PC-3 (cell line): Measurements from ENCODE around the gene HPSE2. TPM values are rescaled to one million over a fixed set of nuclear protein-coding genes. Genes with fewer than 3 reads are reported as not detected.

ENCODE experiments used
- ATAC-seq: fragments of 200-7000 bp; cut with Tn5 transposase; 2 replicates; pipeline ENCODE4 v1.9.1; 2020; ENCODE audit warnings: mild to moderate bottlenecking, moderate library complexity
- BruUV-seq: library from RNA; stranded (reverse); fragments of 400-500 nt; replicated peaks from 2 replicates; lab custom pipeline; 2021; lab: Mats Ljungman, UMichigan
- CTCF ChIA-PET: fragments of 300-600 bp; sonication (Branson Sonifier 250); formaldehyde crosslinking; loops from one replicate; lab custom pipeline; 2022; ENCODE audit warnings: antibody characterized with exemption; lab: Charles Lee
- POLR2A ChIA-PET: fragments of 300-600 bp; sonication (Branson Sonifier 250); formaldehyde crosslinking; loops from one replicate; lab custom pipeline; 2022; ENCODE audit warnings: antibody characterized with exemption; ENCODE audit not compliant: unreplicated experiment; lab: Charles Lee
- DNase-seq: peaks from one replicate; pipeline ENCODE4 v3.0.0-alpha.2; 2015
- H2AFZ ChIP-seq: fragments of 300-600 bp; sonication (generic); 2 replicates; pipeline ENCODE4 v1.6.0; 2016; ENCODE audit warnings: antibody characterized with exemption, low read length
- H3F3A ChIP-seq: fragments of 300-600 bp; sonication (generic); one replicate; pipeline ENCODE4 v1.6.0; 2017; ENCODE audit warnings: antibody characterized with exemption, low read length, control low read depth, mild to moderate bottlenecking; ENCODE audit not compliant: unreplicated experiment
- H3K27ac ChIP-seq: fragments of 300-600 bp; sonication (generic); 2 replicates; pipeline ENCODE4 v1.5.1; 2016; ENCODE audit warnings: mild to moderate bottlenecking, low read length
- H3K27me3 ChIP-seq: fragments of 300-600 bp; sonication (generic); 2 replicates; pipeline ENCODE4 v1.6.1; 2016; ENCODE audit warnings: low read length, mixed read lengths
- H3K36me3 ChIP-seq: fragments of 300-600 bp; sonication (generic); 2 replicates; pipeline ENCODE4 v1.6.1; 2016; ENCODE audit warnings: low read depth, mixed run types, low read length, mixed read lengths
- H3K4me1 ChIP-seq: fragments of 300-600 bp; sonication (generic); 2 replicates; pipeline ENCODE4 v1.5.1; 2016; ENCODE audit warnings: low read length; ENCODE audit not compliant: insufficient read depth
- H3K4me2 ChIP-seq: fragments of 300-600 bp; sonication (generic); 2 replicates; pipeline ENCODE4 v1.6.0; 2016; ENCODE audit warnings: low read length
- H3K4me3 ChIP-seq: fragments of 300-600 bp; sonication (generic); 2 replicates; pipeline ENCODE4 v1.5.1; 2016; ENCODE audit warnings: mild to moderate bottlenecking, low read length, mixed read lengths
- H3K79me2 ChIP-seq: fragments of 300-600 bp; sonication (generic); 2 replicates; pipeline ENCODE4 v1.6.1; 2017; ENCODE audit warnings: low read length, mixed read lengths
- H3K9ac ChIP-seq: fragments of 300-600 bp; sonication (generic); 2 replicates; pipeline ENCODE4 v1.6.0; 2016; ENCODE audit warnings: mild to moderate bottlenecking, low read length
- H3K9me2 ChIP-seq: fragments of 300-600 bp; sonication (generic); replicated peaks from 2 replicates; pipeline ENCODE4 v1.6.1; 2016; ENCODE audit warnings: mixed run types, low read length, mixed read lengths
- H3K9me3 ChIP-seq: fragments of 300-600 bp; sonication (generic); 2 replicates; pipeline ENCODE4 v1.6.1; 2016; ENCODE audit warnings: low read length, mixed read lengths
- H4K20me1 ChIP-seq: fragments of 300-600 bp; sonication (generic); 2 replicates; pipeline ENCODE4 v1.6.1; 2016; ENCODE audit warnings: low read length, mixed read lengths
- CTCF ChIP-seq: fragments of 300-600 bp; sonication (generic); conservative IDR thresholded peaks from 2 replicates; pipeline ENCODE4 v1.5.1; 2017; ENCODE audit warnings: antibody characterized with exemption, low read depth, mild to moderate bottlenecking, low read length
- EZH2 ChIP-seq: fragments of 300-600 bp; sonication (generic); IDR thresholded peaks from one replicate; pipeline ENCODE4 v1.6.1; 2017; ENCODE audit warnings: antibody characterized with exemption, mild to moderate bottlenecking, low read length; ENCODE audit not compliant: unreplicated experiment
- EZH2phosphoT487 ChIP-seq: fragments of 300-600 bp; sonication (generic); IDR thresholded peaks from 2 replicates; pipeline ENCODE4 v1.6.1; 2018; ENCODE audit warnings: mild to moderate bottlenecking, antibody characterized with exemption, low read length, borderline replicate concordance
- intact Hi-C: fragments of 100-400 bp; cut with micrococcal nuclease; formaldehyde crosslinking; loops from 2 replicates; pipeline ENCODE4 v1.9.0; 2023
- total RNA-seq: library from RNA; depleted of rRNA; stranded (reverse); fragments of >200 nt; gene quantifications from 2 replicates; pipeline ENCODE4 v1.2.3, GENCODE V29; 2014

The HPSE2 gene
- total RNA-seq, 1 experiment from 2014 or later, result 0.15 TPM

- DNase-seq, result no peak
- H3K9ac ChIP-seq, result no peak overlapping the region
- no peak overlapping the region for H2AFZ ChIP-seq
- H4K20me1 ChIP-seq, result no peaks in the 10 kb centered on the region
- no peak for TF ChIP-seq CTCF
- TF ChIP-seq EZH2, result no peak
- TF ChIP-seq EZH2phosphoT487, result no peak
- ChIA-PET POLR2A (no interaction called here), CTCF (no interaction called here)
- peaks cover 13% of the 10 kb centered on the region; the same call in 1 of the 2 replicates for H3K4me1 ChIP-seq
- no peaks in the 10 kb centered on the region for H3K9me3 ChIP-seq
- H3K79me2 ChIP-seq, result no peaks in the 10 kb centered on the region
- no peak for ATAC-seq
- H3K27ac ChIP-seq, result no peak overlapping the region
- no peak overlapping the region for H3K4me3 ChIP-seq
- H3K36me3 ChIP-seq, result no peaks in the 10 kb centered on the region
- H3K4me2 ChIP-seq, result no peak overlapping the region
- intact Hi-C loops, result no loop called here
- no peaks in the 10 kb centered on the region for H3K9me2 ChIP-seq
- no peaks in the 10 kb centered on the region for H3K27me3 ChIP-seq
- BruUV-seq, result no TSS peak
- H3F3A ChIP-seq, result no peaks in the 10 kb centered on the region
These were observed 785.0 kb downstream of the HPSE2 start for GRCh38 chr10:98450618-98451017.

GRCh38 chr10:98449287-98449686 is 786.4 kb downstream of the HPSE2 start:
- H3K36me3 ChIP-seq, result no peaks in the 10 kb centered on the region
- H4K20me1 ChIP-seq, result no peaks in the 10 kb centered on the region
- intact Hi-C loops, result no loop called here
- TF ChIP-seq CTCF (no peak), EZH2 (no peak), EZH2phosphoT487 (no peak)
- POLR2A ChIA-PET, result no interaction called here
- no peaks in the 10 kb centered on the region for H3K9me3 ChIP-seq
- DNase-seq (no peak), ATAC-seq (no peak)
- no peak overlapping the region for H3K4me3 ChIP-seq
- no peak overlapping the region for H3K4me2 ChIP-seq
- no peaks in the 10 kb centered on the region for H3K9me2 ChIP-seq
- H3K79me2 ChIP-seq, result no peaks in the 10 kb centered on the region
- H3K27me3 ChIP-seq, result no peaks in the 10 kb centered on the region
- no peak overlapping the region for H3K9ac ChIP-seq
- no peak overlapping the region for H3K27ac ChIP-seq
- H3F3A ChIP-seq, result no peaks in the 10 kb centered on the region
- BruUV-seq, result no TSS peak
- CTCF ChIA-PET, result no interaction called here
- no peak overlapping the region for H2AFZ ChIP-seq
- H3K4me1 ChIP-seq, result peaks cover 13% of the 10 kb centered on the region; the same call in 1 of the 2 replicates

- peak; percentile 80 for ATAC-seq
- BruUV-seq, result no TSS peak
These were observed 788.9 kb downstream of the HPSE2 start, which contains the start of gene HPS1 for GRCh38 chr10:98446661-98447221. Gene HPS1, minus strand, starts transcription at chr10:98446935. Its CDS starts 3,695 bp downstream, at chr10:98443240.

More at GRCh38 chr10:98446661-98447221, 788.9 kb downstream of the HPSE2 start, which contains the start of gene HPS1:
- Histone ChIP-seq H3F3A (no peaks in the 10 kb centered on the region), H3K36me3 (no peaks in the 10 kb centered on the region), H3K9ac (peak within 1 kb of the TSS; percentile 84), H4K20me1 (no peaks in the 10 kb centered on the region), H3K79me2 (no peaks in the 10 kb centered on the region), H2AFZ (peak within 1 kb of the TSS; percentile 98), H3K4me3 (peak within 1 kb of the TSS; percentile 80), H3K9me2 (no peaks in the 10 kb centered on the region), H3K9me3 (no peaks in the 10 kb centered on the region), H3K27me3 (no peaks in the 10 kb centered on the region), H3K4me1 (peaks cover 13% of the 10 kb centered on the region; the same call in 1 of the 2 replicates), H3K27ac (no peak within 1 kb of the TSS), H3K4me2 (peak within 1 kb of the TSS; percentile 93)
- peak; percentile 51 for DNase-seq
- no peak for TF ChIP-seq EZH2
- TF ChIP-seq EZH2phosphoT487, result no peak
- no peak for TF ChIP-seq CTCF
- intact Hi-C loops, result loop anchor here (1.0 kb wide), 1 partner anchor 42 kb away; no protein-coding TSS in a partner anchor
- POLR2A ChIA-PET, result no interaction called here
- CTCF ChIA-PET, result no interaction called here
